Upper lobe of right lung (tissue), 1 donor: ENCODE measurements around the gene PRR5L. TPM values are rescaled to one million over a fixed set of nuclear protein-coding genes. Genes with fewer than 3 reads are reported as not detected.

ENCODE experiments used
- ATAC-seq: fragments of 200-7000 bp; cut with Tn5 transposase; one replicate; pipeline ENCODE4 v1.9.1; 2020; ENCODE audit warnings: mild to moderate bottlenecking, moderate library complexity
- DNase-seq: peaks from one replicate; pipeline ENCODE4 v3.0.0-alpha.2; 2020
- H3K27ac ChIP-seq: fragments of 200-600 bp; one replicate; pipeline ENCODE4 v1.8.0; 2022
- H3K27me3 ChIP-seq: fragments of 200-600 bp; one replicate; pipeline ENCODE4 v1.8.0; 2022; ENCODE audit warnings: mild to moderate bottlenecking
- H3K36me3 ChIP-seq: fragments of 200-600 bp; one replicate; pipeline ENCODE4 v1.8.0; 2022
- H3K4me1 ChIP-seq: fragments of 200-600 bp; one replicate; pipeline ENCODE4 v1.8.0; 2022
- H3K4me3 ChIP-seq: fragments of 200-600 bp; one replicate; pipeline ENCODE4 v1.8.0; 2022; ENCODE audit warnings: mild to moderate bottlenecking
- H3K9me3 ChIP-seq: fragments of 200-600 bp; one replicate; pipeline ENCODE4 v1.8.0; 2022
- CTCF ChIP-seq: fragments of 200-600 bp; IDR thresholded peaks from one replicate; pipeline ENCODE4 v1.8.0; 2022; ENCODE audit warnings: antibody characterized with exemption
- intact Hi-C: fragments of 100-400 bp; cut with DNase I; formaldehyde crosslinking; loops from one replicate; pipeline ENCODE4 v1.11.0; 2022
- total RNA-seq: library from RNA; stranded (reverse); fragmentation: NEBNext Ultra II Directional; extraction: Animal tissue kit (Norgen Biotek cat#: 25700); gene quantifications from one replicate; pipeline ENCODE4 v1.2.1, GENCODE V29; 2021
- donor health status: DM: no; HTN: yes; CAD: no; lungs with severe emphysema.

Gene PRR5L
- total RNA-seq, 1 donor from 2014 or later, result 24.5 TPM

GRCh38 chr11:36376888-36377758 is 81.0 kb downstream of the PRR5L start:
- peaks cover 14% of the 10 kb centered on the region for H3K4me1 ChIP-seq
- intact Hi-C loops, result no loop called here
- TF ChIP-seq CTCF, result peak; percentile 60
- peak overlapping the region; percentile 78 for H3K27ac ChIP-seq
- H3K9me3 ChIP-seq, result no peaks in the 10 kb centered on the region
- H3K4me3 ChIP-seq, result peak overlapping the region; percentile 67
- H3K36me3 ChIP-seq, result peaks cover 5% of the 10 kb centered on the region
- peaks cover 11% of the 10 kb centered on the region for H3K27me3 ChIP-seq
- peak; percentile 74 for DNase-seq
- peak; percentile 88 for ATAC-seq

GRCh38 chr11:36377759-36378564 is 81.9 kb downstream of the PRR5L start:
- peak; percentile 3 for ATAC-seq
- H3K27ac ChIP-seq, result peak overlapping the region; percentile 78
- H3K4me1 ChIP-seq, result peaks cover 14% of the 10 kb centered on the region
- H3K27me3 ChIP-seq, result peaks cover 11% of the 10 kb centered on the region
- H3K36me3 ChIP-seq, result peaks cover 5% of the 10 kb centered on the region
- DNase-seq, result no peak
- H3K4me3 ChIP-seq, result peak overlapping the region; percentile 67
- intact Hi-C loops, result no loop called here
- H3K9me3 ChIP-seq, result no peaks in the 10 kb centered on the region
- TF ChIP-seq CTCF, result no peak

- Histone ChIP-seq H3K27ac (no peak overlapping the region), H3K4me3 (no peak overlapping the region), H3K36me3 (peaks cover 5% of the 10 kb centered on the region), H3K4me1 (peaks cover 14% of the 10 kb centered on the region), H3K27me3 (peaks cover 11% of the 10 kb centered on the region), H3K9me3 (no peaks in the 10 kb centered on the region)
- TF ChIP-seq CTCF, result no peak
- ATAC-seq (no peak), DNase-seq (no peak)
- intact Hi-C loops, result no loop called here
Measured at GRCh38 chr11:36379653-36380052, 83.6 kb downstream of the PRR5L start.

GRCh38 chr11:36380296-36381014 is 84.4 kb downstream of the PRR5L start:
- intact Hi-C loops, result no loop called here
- DNase-seq (no peak), ATAC-seq (no peak)
- H3K27me3 ChIP-seq, result peaks cover 11% of the 10 kb centered on the region
- TF ChIP-seq CTCF, result no peak
- H3K9me3 ChIP-seq, result no peaks in the 10 kb centered on the region
- peaks cover 18% of the 10 kb centered on the region for H3K4me1 ChIP-seq
- H3K27ac ChIP-seq, result peak overlapping the region; percentile 55
- peak overlapping the region; percentile 19 for H3K4me3 ChIP-seq
- peaks cover 5% of the 10 kb centered on the region for H3K36me3 ChIP-seq

GRCh38 chr11:36381015-36381360 is 84.9 kb downstream of the PRR5L start:
- DNase-seq (no peak), ATAC-seq (no peak)
- intact Hi-C loops, result no loop called here
- Histone ChIP-seq H3K4me1 (peaks cover 19% of the 10 kb centered on the region), H3K36me3 (peaks cover 5% of the 10 kb centered on the region), H3K9me3 (no peaks in the 10 kb centered on the region), H3K27me3 (peaks cover 11% of the 10 kb centered on the region), H3K27ac (peak overlapping the region; percentile 55), H3K4me3 (peak overlapping the region; percentile 19)
- TF ChIP-seq CTCF, result no peak
